Measurements from ENCODE around the gene YWHAQ.
"Not testable (repeated sequence)": the region's sequence is repeated elsewhere in the genome, so short reads cannot be mapped to it uniquely, and the experiment has no call there.

The YWHAQ gene

DNA sequence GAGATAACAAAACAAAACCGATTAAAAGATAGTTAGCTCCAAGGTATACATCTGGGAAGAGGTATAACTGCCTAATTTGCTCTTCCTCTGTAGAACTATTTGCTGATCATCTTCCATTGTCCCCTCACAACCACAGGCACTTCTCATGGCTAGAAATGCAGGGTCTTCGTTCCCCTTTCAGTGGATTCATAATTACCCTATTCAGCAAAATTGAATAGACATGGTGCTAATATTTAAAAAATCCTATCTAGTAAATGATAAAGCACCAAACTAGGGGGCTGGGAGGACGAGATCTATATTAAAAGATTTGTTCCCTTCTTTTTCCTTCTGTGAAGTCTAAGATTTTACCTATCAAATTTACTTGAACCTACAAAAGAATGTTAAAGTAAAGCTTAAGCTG, 44.3 kb downstream of the YWHAQ start:
- no peak for DNase-seq

DNA sequence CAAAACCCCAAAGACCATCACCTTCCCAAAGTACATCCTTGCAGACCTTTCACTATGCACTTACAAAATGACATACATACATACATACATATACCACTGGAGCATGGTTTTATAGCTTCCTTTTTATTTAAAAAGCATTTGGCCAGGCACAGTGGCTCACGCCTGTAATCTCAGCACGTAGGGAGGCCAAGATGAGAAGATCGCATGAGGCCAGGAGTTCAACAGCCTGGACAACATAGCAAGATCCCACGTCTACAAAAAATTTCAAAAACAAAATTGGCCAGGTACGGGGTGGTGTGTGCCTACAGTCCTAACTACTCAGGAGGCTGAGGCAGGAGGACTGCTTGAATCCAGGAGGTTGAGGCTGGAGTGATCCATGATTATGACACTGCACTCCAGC, 45.3 kb downstream of the YWHAQ start:
- no peak for DNase-seq

DNA sequence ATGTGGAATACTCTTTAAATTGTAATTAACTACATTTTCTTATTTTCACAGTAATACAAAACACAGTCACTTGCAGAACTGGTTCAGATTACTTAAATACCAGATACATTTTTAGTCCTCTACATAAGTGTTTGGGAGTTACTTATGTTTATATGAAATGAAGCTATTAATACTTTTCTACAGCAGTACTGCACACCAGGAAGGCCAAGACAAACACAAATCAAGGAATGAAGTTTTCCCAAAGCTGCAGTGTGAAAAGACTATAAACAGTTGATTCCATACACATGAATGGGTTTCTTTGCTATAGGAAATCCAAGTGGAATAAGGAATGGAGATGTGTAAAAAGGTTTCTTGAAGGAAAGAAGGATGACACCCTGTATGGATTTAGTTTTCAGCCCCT, 45.9 kb downstream of the YWHAQ start:
- not testable (repeated sequence) for DNase-seq

DNA sequence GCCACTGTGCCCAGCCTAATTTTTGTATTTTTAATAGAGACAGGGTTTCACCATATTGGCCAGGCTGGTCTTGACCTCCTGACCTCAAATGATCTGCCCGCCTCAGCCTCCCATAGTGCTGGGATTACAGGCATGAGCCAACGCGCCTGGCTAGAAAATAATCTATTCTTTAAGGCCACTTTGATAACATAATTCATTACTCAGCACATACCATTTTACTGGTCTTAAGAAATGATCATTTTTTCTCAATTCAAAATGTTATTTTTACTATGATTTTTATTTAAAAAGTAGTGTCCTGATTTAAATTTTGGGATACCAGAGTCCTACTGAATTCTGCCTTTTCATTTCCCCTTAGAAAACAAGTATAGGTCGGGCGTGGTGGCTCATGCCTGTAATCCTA, 48.2 kb downstream of the YWHAQ start:
- DNase-seq = no peak

DNA sequence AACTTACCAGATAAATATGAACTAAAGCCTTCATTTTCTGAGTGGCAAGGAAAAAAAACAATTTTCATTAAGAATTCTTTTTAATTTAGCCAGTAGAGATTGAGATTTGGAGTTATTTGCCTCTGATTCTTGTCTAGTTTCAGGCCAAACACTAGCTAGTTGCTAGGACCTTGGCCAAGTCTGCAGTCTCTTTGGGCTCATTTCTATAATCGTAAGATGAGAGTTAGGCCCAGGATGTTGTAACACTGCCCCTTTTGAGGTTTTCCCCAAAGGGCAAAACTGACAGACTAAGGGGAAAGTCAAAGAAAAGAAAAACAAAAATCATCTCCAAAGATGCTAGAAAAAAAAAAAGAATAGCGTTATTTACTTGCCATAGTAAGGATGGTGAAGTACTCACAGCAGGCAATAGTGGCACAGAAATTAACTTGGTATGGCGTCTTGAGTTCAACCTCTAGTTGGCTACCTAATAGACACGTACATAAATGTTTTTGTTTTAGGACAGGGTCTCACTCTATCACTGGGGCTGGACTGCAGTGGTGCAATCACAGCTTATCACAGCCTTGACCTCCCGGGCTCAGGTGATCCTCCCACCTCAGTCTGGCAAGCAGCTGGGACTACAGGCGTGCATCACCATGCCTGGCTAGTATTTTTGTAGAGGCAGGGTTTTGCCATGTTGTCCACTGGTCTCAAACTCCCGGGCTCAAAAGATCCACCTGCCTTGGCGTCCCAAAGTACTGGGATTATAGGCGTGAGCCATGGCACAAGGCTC, 52.1 kb downstream of the YWHAQ start:
- no peak for DNase-seq

DNA sequence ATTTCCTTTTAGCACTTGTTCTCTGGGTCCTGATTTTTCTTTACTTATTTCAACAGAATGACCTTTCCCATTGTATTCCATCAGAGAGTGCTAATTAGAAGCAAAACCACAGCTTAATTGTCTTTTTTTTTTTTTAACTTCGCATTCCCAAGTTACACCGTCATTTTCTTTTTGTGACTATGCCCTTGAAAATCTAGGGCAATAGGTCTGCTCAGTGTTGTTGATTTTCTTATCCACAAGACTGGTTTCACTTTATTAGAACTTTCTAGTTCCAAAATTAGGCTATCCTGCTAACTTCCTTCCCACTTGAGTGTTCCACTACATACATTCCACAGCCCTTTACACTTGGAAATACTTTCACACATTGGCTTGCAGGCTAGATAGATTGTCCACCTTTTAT, 56.5 kb downstream of the YWHAQ start:
- DNase-seq = no peak

DNA sequence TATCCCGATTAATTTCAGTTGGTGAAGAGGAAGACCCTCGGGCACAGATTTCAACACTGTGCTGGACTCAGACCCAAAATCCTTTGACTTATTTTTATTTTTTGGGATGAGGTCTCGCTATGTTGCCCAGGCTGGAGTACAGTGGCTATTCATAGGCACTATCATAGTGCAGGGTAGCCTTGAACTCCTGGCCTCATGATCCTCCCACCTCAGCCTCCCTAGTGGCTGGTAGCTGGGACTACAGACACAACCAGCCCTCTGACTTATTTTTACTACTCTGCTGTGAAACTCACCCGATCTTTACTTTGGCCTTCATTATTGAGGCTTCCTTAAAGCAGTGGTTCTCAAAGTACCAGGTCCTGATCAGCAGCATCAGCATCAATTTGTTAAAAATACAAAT, 57.0 kb downstream of the YWHAQ start:
- no peak for DNase-seq

DNA sequence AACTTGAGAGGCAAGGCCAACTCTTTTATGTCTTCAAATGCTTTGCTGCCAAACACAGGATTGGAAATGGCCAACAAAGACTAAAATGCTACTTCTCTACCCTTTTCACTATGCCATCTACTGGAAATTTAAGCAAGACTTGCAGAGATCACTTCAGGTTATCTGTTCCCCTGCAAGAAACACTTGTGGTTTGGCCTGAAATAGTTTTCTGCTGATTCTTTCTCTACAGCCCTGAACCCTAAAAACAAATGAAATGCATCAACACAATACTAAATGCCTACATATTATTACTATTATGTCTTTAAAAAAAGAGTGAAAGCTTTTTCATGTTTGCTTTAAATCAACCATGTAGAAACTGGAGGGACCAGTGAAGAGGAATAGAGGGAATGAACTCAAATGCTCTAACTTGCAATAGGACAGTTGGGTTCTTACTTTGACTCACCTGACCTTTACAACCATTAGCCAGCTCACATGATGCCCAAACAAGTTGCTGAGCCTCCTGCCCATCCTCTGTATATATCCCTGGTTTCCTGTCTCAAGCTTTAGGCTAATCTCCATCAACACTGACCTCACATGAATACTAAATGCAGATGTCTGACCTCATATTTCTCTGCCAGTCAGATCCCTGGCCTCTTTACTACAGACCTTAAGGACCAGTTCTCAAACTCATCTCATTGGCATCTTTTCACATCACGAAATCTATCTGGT, 57.6 kb downstream of the YWHAQ start:
- DNase-seq = no peak

DNA sequence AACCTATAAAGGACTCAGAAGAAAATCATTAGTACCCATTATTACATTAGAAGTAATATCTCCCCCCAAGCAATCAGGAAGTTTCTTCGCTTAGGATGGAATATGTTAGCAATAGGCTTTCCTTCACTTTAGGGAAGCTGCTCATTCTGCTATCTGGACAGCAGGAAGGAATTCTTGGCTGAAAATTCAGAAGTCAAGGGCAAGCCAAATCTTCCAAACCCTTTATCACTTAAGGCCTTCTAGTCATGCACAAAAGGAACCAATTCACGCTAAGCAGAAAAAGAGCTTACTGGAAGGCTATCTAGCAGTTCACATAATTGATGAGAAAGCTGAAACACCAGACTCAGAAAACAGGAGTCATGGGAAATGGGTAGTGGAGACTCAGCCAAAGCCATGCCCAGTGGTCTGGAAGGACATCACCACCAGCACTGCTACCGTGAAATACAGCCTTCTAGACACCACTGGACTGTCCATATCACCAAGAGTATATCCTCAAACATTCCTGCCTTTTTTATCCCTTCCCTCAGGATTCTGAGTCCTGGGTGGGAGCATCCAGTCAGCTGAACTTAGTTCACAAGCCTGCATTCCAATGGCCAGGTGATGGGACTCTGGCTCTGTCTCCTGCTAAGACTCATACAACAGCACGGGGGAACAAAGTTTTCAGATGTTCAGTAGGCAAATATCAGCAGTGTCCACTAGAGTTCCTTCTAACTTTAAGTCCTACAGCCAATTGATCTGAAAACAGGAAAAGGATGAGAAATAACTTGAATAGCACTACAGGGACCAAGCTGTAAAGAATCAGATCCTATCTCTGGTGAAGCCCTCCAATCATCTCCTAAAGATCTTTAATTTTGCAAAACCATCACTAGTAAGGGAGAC, 60.4 kb downstream of the YWHAQ start:
- DNase-seq = no peak

DNA sequence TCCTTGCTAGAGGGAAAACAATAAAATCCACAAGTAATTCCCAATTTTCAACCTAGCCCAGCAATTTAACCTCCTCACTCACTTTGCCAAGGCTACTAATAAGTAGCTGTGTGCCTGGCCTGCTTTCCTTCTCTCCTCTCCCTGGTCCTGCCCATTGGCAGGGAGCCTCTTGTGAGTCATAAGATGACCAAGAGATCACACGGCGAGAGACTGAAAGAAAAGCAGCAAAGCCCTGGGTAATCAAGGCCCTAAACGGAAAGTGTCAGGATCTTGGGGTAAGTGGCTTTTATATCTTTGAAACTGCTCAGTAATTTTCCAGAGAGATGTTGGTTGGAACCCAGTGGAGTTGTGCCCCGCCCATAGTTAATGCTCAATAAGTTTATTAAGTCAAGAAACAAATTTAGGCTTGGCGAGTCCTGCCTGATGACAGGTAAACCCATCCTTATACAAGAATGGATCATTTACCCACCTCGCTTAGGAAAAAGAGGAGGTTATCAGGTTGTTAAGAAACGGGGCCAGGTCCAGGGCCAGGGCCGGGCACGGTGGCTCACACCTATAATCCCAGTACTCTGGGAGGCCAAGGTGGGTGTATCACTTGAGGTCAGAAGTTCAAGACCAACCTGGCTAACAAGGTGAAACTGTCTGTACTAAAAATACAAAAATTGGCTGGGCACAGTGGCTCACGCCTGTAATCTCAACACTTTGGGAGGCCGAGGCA, 65.2 kb downstream of the YWHAQ start:
- DNase-seq = peak; percentile 86

DNA sequence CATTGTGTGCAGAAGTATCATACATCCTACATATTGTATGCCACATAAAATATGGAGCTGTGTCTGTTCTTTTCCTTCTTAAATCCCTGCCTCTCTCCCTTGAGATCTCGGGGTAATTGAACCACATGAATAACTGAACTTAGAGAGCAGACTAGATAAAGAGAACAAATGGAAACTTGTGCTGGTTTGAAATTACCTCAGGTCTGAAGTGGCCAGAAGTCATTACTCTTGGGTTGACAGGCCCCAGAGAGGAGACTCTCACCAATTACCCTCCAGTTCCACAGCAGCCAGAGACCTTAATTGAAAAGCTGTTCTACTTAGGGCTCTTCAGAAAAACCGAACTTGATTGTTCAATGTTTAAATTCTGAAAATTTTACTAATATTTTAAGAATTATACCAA, 70.2 kb downstream of the YWHAQ start:
- DNase-seq = no peak

DNA sequence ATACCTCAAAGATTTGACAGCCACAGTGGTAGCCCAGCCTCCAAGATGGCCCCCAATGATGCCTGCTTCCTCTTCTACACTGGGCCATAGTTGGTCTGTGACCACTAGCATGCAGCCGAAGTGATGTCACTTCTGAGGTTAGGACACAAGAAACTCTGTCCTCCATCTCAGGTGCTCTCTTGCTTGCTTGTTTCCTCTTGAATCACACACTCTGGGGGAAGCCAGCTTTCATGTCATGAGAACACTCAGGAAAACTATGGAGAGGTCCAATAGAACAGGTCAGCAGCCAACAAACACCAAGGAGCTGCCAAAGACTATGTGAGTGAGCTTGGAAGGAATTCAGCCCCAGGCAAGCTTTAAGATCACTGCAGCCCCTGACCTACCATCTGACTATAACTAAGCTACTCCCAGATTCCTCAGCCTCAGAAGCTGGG, 71.8 kb downstream of the YWHAQ start:
- peak; percentile 71 for DNase-seq

DNA sequence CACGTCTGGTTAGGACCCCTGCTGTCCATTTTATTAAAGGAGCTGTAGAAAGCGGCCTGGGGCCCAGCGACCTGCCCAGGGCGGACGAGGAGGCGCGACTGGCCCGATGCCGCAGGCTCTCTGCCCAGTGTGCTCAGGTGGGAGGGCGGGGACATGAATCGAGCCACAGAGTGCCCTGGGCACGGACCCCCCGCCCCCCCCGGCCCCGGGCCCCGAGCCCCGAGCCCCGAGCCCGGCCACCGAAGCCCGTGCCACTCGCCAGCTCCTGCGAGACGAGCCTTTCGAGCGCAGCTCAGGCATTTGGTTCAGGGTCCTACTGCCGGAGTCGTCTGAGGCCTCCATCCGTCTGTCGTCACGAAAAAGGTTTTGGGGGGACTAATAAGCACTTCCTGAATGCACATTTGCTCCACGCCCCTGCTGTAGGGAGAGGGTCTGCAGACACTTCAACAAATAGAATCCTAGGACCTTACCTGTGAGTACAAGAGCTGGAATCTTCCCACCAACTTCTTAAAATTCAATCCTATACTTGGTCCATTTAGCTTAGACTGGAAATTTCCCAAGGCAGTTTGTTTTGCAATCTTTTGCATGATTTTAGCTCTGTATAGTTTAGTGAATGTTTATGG, 74.6 kb downstream of the YWHAQ start:
- DNase-seq = no peak

DNA sequence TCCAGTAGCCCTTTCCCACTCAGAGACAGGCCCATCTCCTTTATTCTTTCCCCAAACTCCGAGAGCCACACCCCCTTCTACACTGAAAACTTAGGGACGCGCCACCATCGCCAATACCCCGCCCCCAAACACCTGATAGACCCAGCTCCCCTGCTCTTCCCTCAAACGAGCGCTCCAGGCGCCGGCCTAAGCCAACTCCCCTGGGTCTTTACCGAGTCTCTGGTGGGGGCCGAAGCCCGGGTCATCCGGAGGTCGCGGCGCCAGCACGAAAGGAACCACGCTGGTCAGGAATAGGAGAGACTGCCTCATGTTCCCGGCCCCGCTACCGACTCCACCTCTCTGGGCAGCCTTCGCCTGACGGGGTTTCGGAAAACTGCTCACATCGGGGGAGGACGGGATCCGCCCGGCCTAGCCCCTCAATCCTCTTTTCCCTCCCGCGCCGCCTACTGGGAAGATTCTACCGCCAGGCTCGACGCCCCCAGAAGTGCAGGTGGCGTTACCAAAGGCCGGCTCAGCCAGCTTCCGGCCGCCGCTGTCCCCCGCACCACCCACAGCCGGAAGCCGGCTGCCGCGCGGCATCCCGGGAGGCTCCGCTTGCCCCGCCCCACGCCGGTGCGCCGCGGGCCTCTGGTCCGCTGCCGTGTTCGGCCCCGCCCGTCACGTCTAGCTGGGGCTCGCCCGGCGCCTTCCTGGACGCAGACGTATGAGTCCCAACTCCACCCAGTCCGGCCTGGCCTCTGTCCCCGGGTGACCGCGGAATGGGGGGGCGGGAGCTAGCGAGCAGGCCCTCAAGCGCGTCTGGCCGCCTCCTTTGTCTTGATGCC, 75.3 kb downstream of the YWHAQ start, which contains the start of gene ADAM17:
Gene ADAM17, minus strand, starts transcription at position 534 of the 824 bp plus-strand sequence. Its CDS starts 225 bp downstream, at position 309.
- peak; percentile 96 for DNase-seq

DNA sequence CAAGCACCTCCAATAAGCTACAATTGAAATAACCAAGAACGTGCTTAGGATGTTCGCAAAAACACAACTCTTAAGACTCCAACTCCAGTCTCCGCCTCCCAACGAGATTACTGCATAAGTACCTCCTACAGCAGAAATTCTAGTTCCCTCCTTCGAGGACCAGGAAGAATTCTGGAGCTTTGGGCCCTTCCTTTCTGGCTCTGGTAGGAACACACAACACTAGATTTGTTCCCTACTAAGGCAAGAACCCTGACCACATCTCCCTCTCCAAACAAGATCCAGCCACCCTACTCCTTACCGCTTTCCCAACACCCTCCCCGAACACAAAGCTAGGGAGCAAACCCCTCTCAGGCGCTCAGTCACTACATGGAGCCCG, 75.9 kb downstream of the YWHAQ start:
- DNase-seq = peak; percentile 69

DNA sequence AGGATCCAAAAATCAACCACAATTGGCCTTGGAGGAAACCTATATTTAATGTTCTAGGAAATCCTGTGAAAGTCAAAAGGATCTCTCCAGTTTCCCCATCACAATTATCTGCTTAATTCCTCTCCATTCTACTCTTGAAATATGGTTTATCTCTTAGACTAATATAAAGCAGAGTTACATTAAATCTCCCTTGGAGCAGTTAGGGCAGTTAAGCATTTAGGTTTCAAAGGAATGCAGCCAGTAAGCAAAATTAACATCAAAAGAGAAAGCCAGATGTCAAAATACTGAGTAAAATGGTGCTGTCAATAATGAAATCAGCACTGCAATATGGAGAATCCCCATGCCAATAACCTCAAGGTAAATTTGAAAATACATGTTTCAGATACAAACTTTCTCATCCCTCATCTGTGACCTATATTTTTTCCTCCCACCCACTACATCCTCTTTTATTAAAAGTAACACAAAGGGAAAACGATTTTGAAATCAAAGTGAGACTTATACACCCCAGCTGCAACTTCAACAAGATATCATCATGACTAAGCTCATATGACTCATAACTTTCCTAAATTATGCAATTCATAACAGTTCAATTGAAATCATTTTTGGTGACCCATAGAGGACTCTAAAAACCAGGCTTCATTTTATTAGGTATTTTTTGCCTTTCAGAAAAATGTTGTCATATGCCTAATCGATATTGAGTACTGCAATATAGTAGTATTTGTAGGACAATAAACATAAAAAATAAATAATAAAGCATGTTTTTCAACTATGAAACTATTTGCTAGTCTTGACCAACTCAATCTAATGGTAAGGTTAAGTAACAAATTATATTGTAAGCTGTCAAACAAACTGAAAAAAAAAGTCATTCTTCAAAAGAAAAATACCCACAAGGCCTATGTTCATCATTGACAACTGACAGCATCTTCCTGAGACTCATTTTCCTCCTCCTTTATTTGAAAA, 78.3 kb downstream of the YWHAQ start:
- peak; percentile 75 for DNase-seq

DNA sequence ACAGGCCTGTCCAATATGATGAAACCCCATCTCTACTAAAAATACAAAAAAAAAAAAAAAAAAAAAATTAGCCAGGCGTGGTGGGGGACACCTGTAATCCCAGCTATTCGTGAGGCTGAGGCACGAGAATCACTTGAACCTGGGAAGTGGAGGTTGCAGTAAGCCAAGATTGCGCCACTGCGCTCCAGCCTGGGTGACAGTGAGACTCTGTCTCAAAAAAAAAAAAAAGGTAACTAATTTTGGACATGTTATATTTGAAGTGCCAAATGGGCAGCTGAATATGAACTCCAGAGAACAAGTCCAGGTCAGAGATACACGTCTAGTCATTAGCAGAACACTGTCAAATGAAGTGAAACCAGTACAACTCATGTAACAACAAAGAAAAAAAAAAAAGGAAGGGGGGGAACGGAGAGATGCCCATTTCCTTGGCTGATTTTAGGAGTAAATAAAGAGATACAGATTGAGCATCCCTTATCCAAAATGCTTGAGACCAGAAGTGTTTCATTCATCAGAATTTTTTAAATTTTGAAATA, 79.9 kb downstream of the YWHAQ start:
- not testable (repeated sequence) for DNase-seq

DNA sequence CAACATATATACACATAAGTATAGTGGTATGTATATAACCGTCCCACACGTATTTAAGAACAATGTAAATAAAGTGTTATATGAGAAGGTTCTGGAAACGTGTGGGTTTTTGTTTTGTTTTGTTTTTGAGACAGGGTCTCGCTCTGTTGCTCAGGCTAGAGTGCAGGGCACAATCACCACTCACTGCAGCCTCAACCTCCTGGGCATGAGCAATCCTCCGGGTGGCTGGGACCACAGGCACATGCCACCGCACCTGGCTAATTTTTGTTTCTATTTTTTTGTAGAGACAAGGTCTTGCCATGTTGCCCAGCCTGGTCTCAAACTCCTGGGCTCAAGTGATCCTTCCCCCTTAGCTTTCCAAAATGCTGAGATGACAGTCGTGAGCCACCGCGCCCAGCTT, 81.4 kb downstream of the YWHAQ start:
- DNase-seq = no peak

DNA sequence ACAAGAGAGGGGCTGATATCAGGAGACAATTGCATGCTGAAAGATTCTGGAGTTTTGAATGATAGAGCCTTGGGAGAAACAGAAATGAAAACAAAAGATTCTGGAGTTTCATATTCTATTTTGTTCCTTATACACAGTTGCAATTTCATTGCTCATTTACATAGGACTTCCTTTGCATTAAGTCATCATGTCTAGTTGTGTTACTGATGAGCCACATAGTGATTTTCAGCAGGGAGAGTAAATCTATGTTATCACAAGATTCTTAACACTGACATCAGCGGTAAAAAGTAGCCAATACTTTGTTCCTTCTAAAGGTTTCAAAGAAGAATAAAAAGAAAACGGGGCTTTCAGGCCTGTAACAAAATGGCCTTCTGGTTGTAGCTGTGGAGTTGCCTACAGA, 82.3 kb downstream of the YWHAQ start:
- DNase-seq = peak; percentile 32
